PC-9 (cell line): ENCODE measurements around the gene CDK6. TPM values are rescaled to one million over a fixed set of nuclear protein-coding genes. Genes with fewer than 3 reads are reported as not detected.

Source experiments
- BruUV-seq: library from RNA; stranded (reverse); fragments of 400-500 nt; replicated peaks from 2 replicates; lab custom pipeline; 2021; lab: Mats Ljungman, UMichigan
- CTCF ChIA-PET: fragments of 300-600 bp; sonication (Branson Sonifier 250); formaldehyde crosslinking; loops from one replicate; lab custom pipeline; 2022; ENCODE audit warnings: antibody characterized with exemption; lab: Charles Lee
- POLR2A ChIA-PET: fragments of 300-600 bp; sonication (Branson Sonifier 250); formaldehyde crosslinking; loops from one replicate; lab custom pipeline; 2022; ENCODE audit warnings: antibody characterized with exemption; ENCODE audit not compliant: unreplicated experiment; lab: Charles Lee
- DNase-seq, 2 experiments: peaks; one replicate each; pipeline versions ENCODE4 v3.0.0 to v3.0.0-alpha.2; 2015 to 2022; ENCODE audit warnings: mixed read lengths in 1 of 2
- H2AFZ ChIP-seq: fragments of 200-600 bp; sonication (generic); 2 replicates; pipeline ENCODE4 v1.8.1; 2017; ENCODE audit warnings: antibody characterized with exemption
- H3F3A ChIP-seq: fragments of 200-600 bp; sonication (generic); 2 replicates; pipeline ENCODE4 v1.8.1; 2017; ENCODE audit warnings: antibody characterized with exemption, mild to moderate bottlenecking, low read depth; ENCODE audit not compliant: insufficient read depth
- H3K27ac ChIP-seq: fragments of 200-600 bp; sonication (generic); 2 replicates; pipeline ENCODE4 v1.6.1; 2016; ENCODE audit warnings: mixed run types
- H3K27me3 ChIP-seq: fragments of 200-600 bp; sonication (generic); 2 replicates; pipeline ENCODE4 v1.6.1; 2016; ENCODE audit warnings: low read depth, mixed run types; ENCODE audit not compliant: insufficient read depth
- H3K36me3 ChIP-seq: fragments of 200-600 bp; sonication (generic); 2 replicates; pipeline ENCODE4 v1.6.1; 2016; ENCODE audit warnings: low read depth, mixed run types
- H3K4me1 ChIP-seq: fragments of 200-600 bp; sonication (generic); replicated peaks from 2 replicates; pipeline ENCODE4 v1.6.1; 2016; ENCODE audit warnings: mixed run types; ENCODE audit not compliant: insufficient read depth
- H3K4me2 ChIP-seq: fragments of 200-600 bp; sonication (generic); 2 replicates; pipeline ENCODE4 v1.6.1; 2017; ENCODE audit warnings: mixed run types
- H3K4me3 ChIP-seq: fragments of 200-600 bp; sonication (generic); 2 replicates; pipeline ENCODE4 v1.6.1; 2016; ENCODE audit warnings: mixed run types
- H3K79me2 ChIP-seq: fragments of 200-600 bp; sonication (generic); 2 replicates; pipeline ENCODE4 v1.6.1; 2017; ENCODE audit warnings: low read depth, mixed run types
- H3K9me2 ChIP-seq: fragments of 200-600 bp; sonication (generic); 2 replicates; pipeline ENCODE4 v1.8.1; 2017; ENCODE audit warnings: mild to moderate bottlenecking; ENCODE audit not compliant: insufficient read depth
- H3K9me3 ChIP-seq: fragments of 200-600 bp; sonication (generic); 2 replicates; pipeline ENCODE4 v1.8.1; 2016; ENCODE audit warnings: low read depth; ENCODE audit not compliant: insufficient read depth
- H4K20me1 ChIP-seq: fragments of 200-600 bp; sonication (generic); 2 replicates; pipeline ENCODE4 v1.8.1; 2017; ENCODE audit not compliant: insufficient read depth
- EZH2 ChIP-seq: fragments of 200-600 bp; sonication (generic); IDR thresholded peaks from 2 replicates; pipeline ENCODE4 v1.8.0; 2017; ENCODE audit warnings: antibody characterized with exemption, low read depth
- intact Hi-C: fragments of 100-400 bp; cut with micrococcal nuclease; formaldehyde crosslinking; loops from one replicate; pipeline ENCODE4 v1.10.0; 2022; ENCODE audit not compliant: unreplicated experiment
- total RNA-seq: library from RNA; stranded (reverse); gene quantifications from 2 replicates; pipeline ENCODE4 v1.2.3, GENCODE V29; 2021
- TF ChIP-seq, protein P1 (sequence below): fragments of 200-600 bp; sonication (generic); conservative IDR thresholded peaks from 2 replicates; pipeline ENCODE4 v1.6.1; 2017; ENCODE audit warnings: mixed run types, antibody characterized with exemption, mild to moderate bottlenecking, moderate library complexity

CDK6 gene
- total RNA-seq, 1 experiment from 2014 or later: 49.5 TPM

DNA sequence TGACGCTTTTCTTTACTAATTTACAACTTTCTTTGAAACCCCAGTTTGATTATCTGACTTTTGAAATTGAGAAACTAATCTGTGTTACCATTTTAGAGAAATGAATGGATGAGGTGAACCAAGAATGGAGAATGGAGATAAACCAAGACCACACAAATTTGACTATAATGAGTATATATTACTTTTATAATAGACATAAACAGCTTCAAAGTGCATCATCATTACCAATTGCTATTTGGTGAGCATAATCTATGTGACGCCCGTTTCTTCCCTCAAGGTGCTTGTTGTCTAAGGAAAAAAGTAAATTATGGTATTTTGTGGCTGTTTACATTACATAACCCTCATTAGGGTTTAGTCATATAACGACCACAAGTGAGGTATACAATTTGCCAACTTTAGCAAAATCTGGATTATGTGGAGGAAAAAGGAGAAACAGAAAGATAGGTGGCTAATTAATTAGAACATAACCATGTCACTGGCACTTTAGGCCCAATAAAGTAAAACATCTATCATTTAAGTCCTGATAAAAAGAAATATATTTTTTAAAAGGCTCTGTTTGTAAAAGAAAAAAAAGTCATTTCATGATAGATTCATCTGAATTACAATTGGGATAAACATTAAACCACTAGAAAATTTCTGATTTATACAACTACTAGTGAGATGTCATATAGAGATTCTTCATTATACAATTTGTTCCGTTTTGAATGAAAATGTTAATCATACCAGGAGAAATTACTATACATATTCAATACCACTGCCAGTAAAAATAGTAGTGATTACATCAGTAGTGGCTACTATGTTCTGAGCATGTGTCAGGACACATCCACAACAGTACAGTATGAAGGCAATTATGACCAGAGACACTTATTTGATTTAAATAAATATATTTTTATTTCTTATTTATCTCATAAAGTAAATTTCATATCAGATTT, 128.0 kb downstream of the CDK6 start:
- DNase-seq: no peak
- Histone ChIP-seq H3K9me2 (no peaks in the 10 kb centered on the region), H3K36me3 (peaks cover 13% of the 10 kb centered on the region), H4K20me1 (0 out of 2 replicates have a peak, but pooled peaks cover 3% of the 10 kb centered on the region), H3K4me2 (no peak overlapping the region), H3K4me3 (no peak overlapping the region), H3K27ac (no peak overlapping the region), H2AFZ (no peak overlapping the region), H3K9me3 (no peaks in the 10 kb centered on the region; the same call in 1 of the 2 replicates), H3F3A (no peaks in the 10 kb centered on the region), H3K4me1 (no peaks in the 10 kb centered on the region), H3K79me2 (no peaks in the 10 kb centered on the region), H3K27me3 (no peaks in the 10 kb centered on the region)
- intact Hi-C loops: no loop called here
- TF ChIP-seq EZH2: no peak
- TF ChIP-seq, protein P1, sequence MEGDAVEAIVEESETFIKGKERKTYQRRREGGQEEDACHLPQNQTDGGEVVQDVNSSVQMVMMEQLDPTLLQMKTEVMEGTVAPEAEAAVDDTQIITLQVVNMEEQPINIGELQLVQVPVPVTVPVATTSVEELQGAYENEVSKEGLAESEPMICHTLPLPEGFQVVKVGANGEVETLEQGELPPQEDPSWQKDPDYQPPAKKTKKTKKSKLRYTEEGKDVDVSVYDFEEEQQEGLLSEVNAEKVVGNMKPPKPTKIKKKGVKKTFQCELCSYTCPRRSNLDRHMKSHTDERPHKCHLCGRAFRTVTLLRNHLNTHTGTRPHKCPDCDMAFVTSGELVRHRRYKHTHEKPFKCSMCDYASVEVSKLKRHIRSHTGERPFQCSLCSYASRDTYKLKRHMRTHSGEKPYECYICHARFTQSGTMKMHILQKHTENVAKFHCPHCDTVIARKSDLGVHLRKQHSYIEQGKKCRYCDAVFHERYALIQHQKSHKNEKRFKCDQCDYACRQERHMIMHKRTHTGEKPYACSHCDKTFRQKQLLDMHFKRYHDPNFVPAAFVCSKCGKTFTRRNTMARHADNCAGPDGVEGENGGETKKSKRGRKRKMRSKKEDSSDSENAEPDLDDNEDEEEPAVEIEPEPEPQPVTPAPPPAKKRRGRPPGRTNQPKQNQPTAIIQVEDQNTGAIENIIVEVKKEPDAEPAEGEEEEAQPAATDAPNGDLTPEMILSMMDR: no peak
- ChIA-PET CTCF (no interaction called here), POLR2A (no interaction called here)
- no TSS peak for BruUV-seq

DNA sequence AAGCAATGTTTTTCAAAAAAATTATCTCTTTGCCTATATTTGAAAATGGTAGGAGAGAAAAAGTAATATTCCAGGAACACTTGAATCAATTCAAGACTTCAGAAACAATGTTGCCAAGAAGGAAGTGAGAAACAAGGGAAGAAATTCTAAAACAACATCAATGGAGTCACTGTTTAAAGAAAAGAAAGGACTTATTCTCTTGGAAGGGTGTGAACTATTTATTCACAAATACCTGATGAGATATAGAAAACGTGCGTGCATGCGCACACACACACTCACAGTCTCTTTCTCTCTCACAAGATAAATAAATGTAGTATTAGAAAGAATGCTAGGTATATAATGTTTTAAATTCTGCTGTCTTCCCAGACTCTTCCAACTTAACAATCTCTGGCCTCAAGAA, 128.9 kb downstream of the CDK6 start:
- TF ChIP-seq EZH2: no peak
- Histone ChIP-seq H3K79me2 (no peaks in the 10 kb centered on the region), H3K36me3 (peaks cover 13% of the 10 kb centered on the region), H3K9me2 (no peaks in the 10 kb centered on the region), H3K4me2 (no peak overlapping the region), H3K4me3 (no peak overlapping the region), H3K27ac (no peak overlapping the region), H4K20me1 (no peaks in the 10 kb centered on the region), H3F3A (no peaks in the 10 kb centered on the region), H2AFZ (no peak overlapping the region), H3K27me3 (no peaks in the 10 kb centered on the region), H3K4me1 (no peaks in the 10 kb centered on the region), H3K9me3 (no peaks in the 10 kb centered on the region; the same call in 1 of the 2 replicates)
- DNase-seq: no peak
- CTCF ChIA-PET: no interaction called here
- intact Hi-C loops: no loop called here
- no TSS peak for BruUV-seq
- POLR2A ChIA-PET: no interaction called here

DNA sequence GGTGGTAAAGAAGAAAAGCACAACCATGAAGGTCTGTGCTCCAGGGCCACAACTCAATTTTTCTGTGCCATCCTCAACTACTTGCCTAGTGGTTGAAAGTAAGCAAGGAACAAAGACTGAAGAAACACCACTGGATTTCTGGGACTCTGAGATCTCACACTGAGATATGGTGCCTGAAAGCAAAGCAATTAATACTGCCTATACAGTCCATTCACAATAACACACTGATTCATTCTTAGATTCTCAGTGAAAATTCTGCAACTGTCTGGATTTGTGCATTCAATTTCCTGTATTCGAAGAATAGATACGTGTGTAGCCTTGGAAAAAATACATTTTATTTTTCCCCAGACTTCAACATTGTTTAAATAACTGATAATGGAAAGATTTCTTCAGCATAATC, 129.8 kb downstream of the CDK6 start:
- no TSS peak for BruUV-seq
- H3K27me3 ChIP-seq: no peaks in the 10 kb centered on the region
- H3K27ac ChIP-seq: no peak overlapping the region
- ChIA-PET CTCF (no interaction called here), POLR2A (no interaction called here)
- H3K9me3 ChIP-seq: no peaks in the 10 kb centered on the region; the same call in 1 of the 2 replicates
- intact Hi-C loops: no loop called here
- no peaks in the 10 kb centered on the region for H3K9me2 ChIP-seq
- peaks cover 13% of the 10 kb centered on the region for H3K36me3 ChIP-seq
- TF ChIP-seq, protein P1: no peak
- no peak for TF ChIP-seq EZH2
- no peak overlapping the region for H2AFZ ChIP-seq
- H4K20me1 ChIP-seq: no peaks in the 10 kb centered on the region
- no peak overlapping the region for H3K4me3 ChIP-seq
- no peak overlapping the region for H3K4me2 ChIP-seq
- no peak for DNase-seq
- no peaks in the 10 kb centered on the region for H3K4me1 ChIP-seq
- H3F3A ChIP-seq: no peaks in the 10 kb centered on the region
- H3K79me2 ChIP-seq: no peaks in the 10 kb centered on the region
